HG02973 (cell line): Measurements from ENCODE around the gene CH25H.

Experiments used
- ATAC-seq: cut with Tn5 transposase; IDR thresholded peaks from one replicate; pipeline ENCODE4 v1.9.1; 2021; ENCODE audit warnings: moderate library complexity; ENCODE audit not compliant: unreplicated experiment

The CH25H gene

DNA sequence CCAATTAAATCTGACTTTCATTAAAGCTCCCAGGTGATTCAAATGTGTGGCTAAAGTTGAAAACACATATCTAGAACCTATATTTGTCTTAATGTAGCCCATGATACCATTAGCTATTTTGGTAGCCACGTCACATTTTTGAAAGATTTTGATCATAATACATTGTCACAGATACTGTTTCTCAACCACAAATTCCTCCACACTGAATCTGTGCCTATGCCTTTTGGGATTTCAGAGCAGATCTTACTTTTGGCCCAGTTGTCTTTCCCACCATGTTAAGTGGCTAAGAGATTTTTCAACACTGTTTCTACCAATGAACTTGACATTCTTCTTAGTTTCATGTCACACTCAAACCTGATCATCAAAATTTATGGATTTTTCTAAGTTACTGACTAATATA lies 47.4 kb downstream of the CH25H start:
- no peak for ATAC-seq

DNA sequence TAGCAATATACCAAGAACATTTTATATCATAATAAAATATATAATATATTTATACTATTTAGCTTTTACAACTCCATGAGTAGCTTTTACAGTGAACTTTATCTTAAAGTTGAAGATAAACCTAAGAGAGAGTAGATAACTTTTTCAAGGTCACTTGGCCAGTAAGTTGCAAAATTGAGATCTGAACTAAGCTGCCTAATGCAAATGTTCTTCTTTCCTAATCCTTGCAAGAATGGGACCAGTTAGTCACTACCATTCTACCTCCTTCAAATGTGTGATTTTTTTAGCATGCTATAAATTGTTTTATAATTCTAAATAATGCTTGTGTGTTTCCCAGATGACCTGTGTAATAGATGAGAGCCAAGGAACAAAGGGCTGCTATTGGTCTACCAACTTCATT lies 47.8 kb downstream of the CH25H start:
- ATAC-seq, result no peak

DNA sequence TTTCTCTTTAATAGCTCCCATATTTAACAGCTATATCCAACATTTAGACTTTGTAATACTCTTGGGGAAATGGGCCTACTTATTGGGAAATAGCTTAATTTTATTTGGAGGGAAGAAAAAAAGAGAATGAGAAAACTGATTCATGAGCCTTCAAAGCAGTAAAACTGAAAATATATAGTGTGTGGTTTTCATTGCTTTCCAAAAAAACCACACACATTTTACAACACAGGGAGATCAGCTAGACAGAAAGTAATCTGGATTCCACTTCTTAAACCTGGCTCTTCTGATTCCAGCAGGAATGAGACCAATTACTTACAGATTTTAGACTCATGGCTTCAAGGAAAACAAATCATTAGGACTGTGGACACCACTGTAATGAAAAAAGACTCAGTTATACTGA lies 48.7 kb downstream of the CH25H start:
- no peak for ATAC-seq

DNA sequence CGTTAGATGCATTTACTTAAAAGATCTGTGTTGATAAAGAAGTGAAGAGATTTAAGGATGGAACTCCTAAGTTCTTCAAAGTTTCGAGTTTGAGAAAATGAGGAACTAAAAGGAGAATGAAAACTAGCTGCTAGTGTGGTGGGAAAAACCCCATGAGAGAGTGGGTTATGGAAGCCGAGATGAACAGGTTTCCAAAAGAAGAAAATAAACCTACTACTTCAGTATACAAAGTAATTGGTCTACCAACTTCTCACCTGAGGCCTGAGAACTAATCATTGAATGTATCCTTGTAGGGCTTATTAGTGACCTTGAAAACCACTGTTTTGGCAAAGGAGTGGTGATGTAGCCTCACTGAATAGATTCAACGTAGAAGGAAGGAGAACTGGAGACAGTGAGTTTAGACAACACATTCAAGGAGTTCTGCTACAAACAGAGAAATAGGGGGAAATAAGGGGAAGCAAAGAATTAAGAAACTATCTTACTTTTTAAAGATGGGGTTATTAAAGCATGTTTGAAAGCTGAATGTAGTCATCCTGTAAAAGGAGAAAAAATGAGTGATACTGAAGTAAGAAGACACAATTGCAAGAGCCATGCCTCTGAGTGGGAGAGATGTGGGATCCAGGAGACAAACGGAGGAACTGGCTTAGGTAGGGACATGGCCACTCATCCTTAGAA lies 50.8 kb downstream of the CH25H start:
- no peak for ATAC-seq
